GM23248 (cell line): ENCODE measurements around the gene HEXB.

ENCODE experiments used
- EZH2 ChIP-seq: fragments of 200-600 bp; sonication (generic); IDR thresholded peaks from 2 replicates; pipeline ENCODE4 v1.6.1; 2018; ENCODE audit warnings: antibody characterized with exemption, mild to moderate bottlenecking; ENCODE audit not compliant: insufficient read depth, poor library complexity, severe bottlenecking
- EZH2phosphoT487 ChIP-seq: fragments of 200-600 bp; sonication (generic); IDR thresholded peaks from 2 replicates; pipeline ENCODE4 v1.6.1; 2018; ENCODE audit warnings: antibody characterized with exemption, moderate library complexity, mild to moderate bottlenecking, low read depth; ENCODE audit not compliant: insufficient read depth

- TF ChIP-seq EZH2, result no peak
- no peak for TF ChIP-seq EZH2phosphoT487
These were observed 48.5 kb upstream of the HEXB start for GRCh38 chr5:74636552-74636951.
